ENCODE results near the gene MRPL20. TPM values are rescaled to one million over a fixed set of nuclear protein-coding genes. Genes with fewer than 3 reads are reported as not detected.

The MRPL20 gene
- total and polyA plus RNA-seq, 2 donors from 2014 or later: 103 to 221 TPM

DNA sequence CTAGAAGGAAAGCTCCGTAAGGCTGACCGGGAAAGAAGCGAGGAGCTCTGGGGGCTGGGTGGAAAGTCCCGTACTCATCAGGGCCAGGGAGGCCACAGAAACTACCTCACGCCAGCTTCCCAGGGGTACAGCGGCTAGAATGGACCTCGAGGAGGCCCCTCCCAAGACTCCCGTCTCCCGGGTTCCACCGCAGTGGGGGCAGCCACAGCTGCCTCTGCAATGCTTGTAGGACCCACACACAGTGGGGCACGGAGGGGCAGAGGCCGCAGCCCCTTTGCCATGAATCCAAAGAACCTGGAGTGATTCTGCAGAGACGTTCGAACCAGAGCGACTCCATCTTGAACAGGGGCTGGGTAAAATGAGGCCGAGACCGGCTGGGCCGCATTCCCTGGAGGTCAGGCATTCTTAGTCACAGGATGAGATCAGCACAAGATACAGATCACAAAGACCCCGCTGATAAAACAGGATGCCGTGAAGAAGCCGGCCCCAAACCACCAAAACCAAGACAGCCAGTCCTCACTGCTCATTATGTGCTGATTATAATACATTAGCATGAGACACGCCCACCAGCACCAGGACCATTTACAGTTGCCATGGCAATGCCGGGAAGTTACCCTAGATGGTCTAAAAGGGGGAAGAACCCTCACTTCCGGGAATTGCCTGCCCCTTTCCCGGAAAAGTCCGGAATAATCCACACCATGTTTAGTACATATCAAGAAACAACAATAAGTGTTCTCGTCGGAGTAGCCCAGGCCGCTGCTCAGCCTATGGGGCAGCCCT lies 15.6 kb upstream of the MRPL20 start:
- DNase-seq (peak in 1 of 5 donors; percentile 57), FAIRE-seq (no peak)
- Histone ChIP-seq H3K9ac (ENCODE audit: low read length in 3 of 3) (no peak overlapping the region), H3K36me3 (ENCODE audit: control insufficient read depth in 2 of 3, insufficient read depth in 3 of 3, low read length in 3 of 3) (no peaks in the 10 kb centered on the region), H3K4me3 (ENCODE audit: low read length in 3 of 3) (no peak overlapping the region), H3K27ac (ENCODE audit: low read depth in 2 of 2, low read length in 2 of 2) (no peak overlapping the region), H3K27me3 (ENCODE audit: control insufficient read depth, insufficient read depth, low read length) (no peaks in the 10 kb centered on the region), H3K4me1 (ENCODE audit: control insufficient read depth in 2 of 3, insufficient read depth in 2 of 3, low read depth in 1 of 3, low read length in 3 of 3) (peaks cover 0 to 6% (median 0%) of the 10 kb centered on the region in 3 donors), H3K9me3 (ENCODE audit: control insufficient read depth in 2 of 3, insufficient read depth in 1 of 3, low read length in 3 of 3) (no peaks in the 10 kb centered on the region)
- TF ChIP-seq, protein P1, sequence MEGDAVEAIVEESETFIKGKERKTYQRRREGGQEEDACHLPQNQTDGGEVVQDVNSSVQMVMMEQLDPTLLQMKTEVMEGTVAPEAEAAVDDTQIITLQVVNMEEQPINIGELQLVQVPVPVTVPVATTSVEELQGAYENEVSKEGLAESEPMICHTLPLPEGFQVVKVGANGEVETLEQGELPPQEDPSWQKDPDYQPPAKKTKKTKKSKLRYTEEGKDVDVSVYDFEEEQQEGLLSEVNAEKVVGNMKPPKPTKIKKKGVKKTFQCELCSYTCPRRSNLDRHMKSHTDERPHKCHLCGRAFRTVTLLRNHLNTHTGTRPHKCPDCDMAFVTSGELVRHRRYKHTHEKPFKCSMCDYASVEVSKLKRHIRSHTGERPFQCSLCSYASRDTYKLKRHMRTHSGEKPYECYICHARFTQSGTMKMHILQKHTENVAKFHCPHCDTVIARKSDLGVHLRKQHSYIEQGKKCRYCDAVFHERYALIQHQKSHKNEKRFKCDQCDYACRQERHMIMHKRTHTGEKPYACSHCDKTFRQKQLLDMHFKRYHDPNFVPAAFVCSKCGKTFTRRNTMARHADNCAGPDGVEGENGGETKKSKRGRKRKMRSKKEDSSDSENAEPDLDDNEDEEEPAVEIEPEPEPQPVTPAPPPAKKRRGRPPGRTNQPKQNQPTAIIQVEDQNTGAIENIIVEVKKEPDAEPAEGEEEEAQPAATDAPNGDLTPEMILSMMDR (IDR thresholded peaks at IDR 0.05; ENCODE audit: borderline replicate concordance, extremely low read depth, insufficient read depth): no peak
- intact Hi-C loops (cut with DNase I): no loop called here

DNA sequence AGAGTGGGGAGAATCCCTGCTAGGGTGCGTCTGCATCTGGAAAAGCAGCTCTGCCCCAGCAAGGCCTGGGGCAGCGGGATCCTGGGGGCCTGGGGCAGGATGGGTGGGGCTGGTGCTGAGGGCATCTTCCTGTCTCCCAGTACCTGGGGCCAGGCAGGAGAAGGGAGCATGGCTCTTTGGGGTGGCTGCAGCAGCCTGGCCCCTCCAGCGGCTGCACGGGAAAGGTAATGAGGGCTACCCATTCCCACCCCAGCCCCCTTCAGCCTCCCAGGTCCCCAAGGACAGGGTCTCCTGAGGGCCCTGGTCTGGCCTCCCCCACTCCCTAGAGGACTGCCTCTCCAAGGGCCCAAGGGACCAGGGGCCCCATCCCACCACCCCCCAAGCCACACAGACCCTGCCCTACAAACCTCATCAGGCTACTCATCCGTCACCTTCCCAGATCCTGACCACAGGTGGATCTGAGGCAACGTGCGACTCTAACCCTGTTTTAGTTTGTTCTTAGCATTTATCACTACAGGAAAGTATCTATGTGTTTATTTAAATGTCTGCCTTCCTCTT lies 14.9 kb upstream of the MRPL20 start:
- H3K4me1 ChIP-seq (ENCODE audit: control insufficient read depth in 2 of 3, insufficient read depth in 2 of 3, low read depth in 1 of 3, low read length in 3 of 3): peaks cover 0 to 6% (median 0%) of the 10 kb centered on the region in 3 donors
- no peak overlapping the region for H3K27ac ChIP-seq (ENCODE audit: low read depth in 2 of 2, low read length in 2 of 2)
- no peaks in the 10 kb centered on the region for H3K9me3 ChIP-seq (ENCODE audit: control insufficient read depth in 2 of 3, insufficient read depth in 1 of 3, low read length in 3 of 3)
- TF ChIP-seq, protein P1 (IDR thresholded peaks at IDR 0.05; ENCODE audit: borderline replicate concordance, extremely low read depth, insufficient read depth): no peak
- no peak overlapping the region for H3K9ac ChIP-seq (ENCODE audit: low read length in 3 of 3)
- H3K27me3 ChIP-seq (ENCODE audit: control insufficient read depth, insufficient read depth, low read length): no peaks in the 10 kb centered on the region
- no peak overlapping the region for H3K4me3 ChIP-seq (ENCODE audit: low read length in 3 of 3)
- no peaks in the 10 kb centered on the region for H3K36me3 ChIP-seq (ENCODE audit: control insufficient read depth in 2 of 3, insufficient read depth in 3 of 3, low read length in 3 of 3)
- intact Hi-C loops (cut with DNase I): no loop called here
- FAIRE-seq (no peak), DNase-seq (peak in 1 of 5 donors; percentile 54)

DNA sequence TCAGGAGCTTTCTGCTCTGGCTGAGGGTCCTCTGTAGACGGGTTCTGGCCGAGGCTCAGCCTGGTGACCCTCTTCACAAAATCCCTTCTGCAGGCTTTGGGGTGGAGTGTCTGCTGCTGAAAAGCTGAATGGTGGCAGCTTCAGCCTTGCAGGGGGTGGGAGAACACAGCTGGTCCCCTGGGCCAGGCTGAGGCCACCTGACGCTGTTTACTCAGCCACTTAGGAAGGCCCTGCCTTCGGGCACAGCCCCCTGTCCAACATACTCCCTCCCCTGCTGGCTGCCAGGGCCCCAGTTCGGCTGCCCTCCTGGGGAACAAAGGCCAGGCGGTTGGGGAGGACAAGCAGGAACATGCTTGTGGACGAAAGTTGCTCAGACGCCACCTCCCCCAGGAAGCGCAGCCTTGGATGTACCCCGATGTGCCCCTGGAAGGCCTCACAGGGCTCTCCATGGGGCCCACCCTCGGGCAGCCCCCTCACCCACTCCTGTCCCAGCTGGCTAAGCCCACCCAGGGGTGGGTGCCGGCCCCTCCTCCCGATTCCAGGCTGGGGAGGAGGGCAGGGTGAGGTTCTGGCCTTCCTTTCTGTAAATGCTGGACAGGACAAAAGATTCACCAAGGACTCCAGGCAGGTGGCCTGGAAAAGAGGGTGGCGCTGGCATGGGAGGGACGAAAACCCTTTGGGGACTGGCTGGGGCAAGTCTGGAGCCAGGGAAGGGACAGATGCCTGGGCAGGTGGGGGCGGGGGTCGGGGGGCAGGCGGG lies 14.2 kb upstream of the MRPL20 start, which contains the start of gene ANKRD65:
Gene ANKRD65 (minus strand): TSS at position 130 of the 760 bp plus-strand sequence. CDS start 271 bp downstream, outside the sequence.
- no peaks in the 10 kb centered on the region for H3K27me3 ChIP-seq (ENCODE audit: control insufficient read depth, insufficient read depth, low read length)
- no peaks in the 10 kb centered on the region for H3K9me3 ChIP-seq (ENCODE audit: control insufficient read depth in 2 of 3, insufficient read depth in 1 of 3, low read length in 3 of 3)
- intact Hi-C loops (cut with DNase I): no loop called here
- DNase-seq (peak in 2 of 5 donors; percentile 60), FAIRE-seq (no peak)
- H3K4me1 ChIP-seq (ENCODE audit: control insufficient read depth in 2 of 3, insufficient read depth in 2 of 3, low read depth in 1 of 3, low read length in 3 of 3): peaks cover 0 to 6% (median 0%) of the 10 kb centered on the region in 3 donors
- H3K9ac ChIP-seq (ENCODE audit: low read length in 3 of 3): no peak within 1 kb of the TSS
- no peak within 1 kb of the TSS for H3K4me3 ChIP-seq (ENCODE audit: low read length in 3 of 3)
- H3K36me3 ChIP-seq (ENCODE audit: control insufficient read depth in 2 of 3, insufficient read depth in 3 of 3, low read length in 3 of 3): no peaks in the 10 kb centered on the region
- no peak within 1 kb of the TSS for H3K27ac ChIP-seq (ENCODE audit: low read depth in 2 of 2, low read length in 2 of 2)
- TF ChIP-seq, protein P1 (IDR thresholded peaks at IDR 0.05; ENCODE audit: borderline replicate concordance, extremely low read depth, insufficient read depth): no peak

Measured in kidney (tissue), 14 donors.